GM12892 (cell line): Measurements from ENCODE around the gene CYP17A1.

Experiments
- POLR2A ChIP-seq: IDR thresholded peaks from 2 replicates; pipeline ENCODE4 v1.6.1; 2011; ENCODE audit warnings: low read depth, low read length, control low read depth
- POLR2AphosphoS5 ChIP-seq: IDR thresholded peaks from 2 replicates; pipeline ENCODE4 v1.6.1; 2011; ENCODE audit warnings: low read depth, low read length, control low read depth
- TAF1 ChIP-seq: IDR thresholded peaks from 2 replicates; pipeline ENCODE4 v1.6.1; 2011; ENCODE audit warnings: low read depth, mild to moderate bottlenecking, control low read depth, low read length, borderline replicate concordance

DNA sequence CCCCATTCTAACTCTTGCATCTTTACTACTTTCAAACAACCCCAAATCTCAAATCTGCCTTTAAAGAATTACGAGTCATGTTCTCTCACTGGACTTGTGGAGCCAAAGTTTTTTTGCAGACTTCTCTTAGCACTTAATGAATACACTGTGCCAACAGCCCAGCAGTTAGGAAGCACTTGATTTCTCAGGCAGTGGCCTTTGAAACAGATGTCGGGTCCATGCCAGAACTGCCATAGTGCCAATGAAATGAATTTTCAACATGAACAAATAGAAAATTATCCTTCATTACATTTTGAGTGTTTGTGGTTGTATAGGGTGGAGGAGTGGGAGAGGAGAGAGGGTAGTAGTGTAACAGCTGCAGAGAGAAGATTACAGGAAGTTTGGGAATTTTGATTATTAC, 22.7 kb upstream of the CYP17A1 start:
- no peak for TF ChIP-seq POLR2A
- no peak for TF ChIP-seq POLR2AphosphoS5
- no peak for TF ChIP-seq TAF1
